ENCODE data around the gene CD44. TPM values are rescaled to one million over a fixed set of nuclear protein-coding genes. Genes with fewer than 3 reads are reported as not detected.
"Not testable (repeated sequence)": the region's sequence is repeated elsewhere in the genome, so short reads cannot be mapped to it uniquely, and the experiment has no call there.

The CD44 gene
- polyA plus RNA-seq = 31.1 TPM
- long read RNA-seq, donor 1, full-length matches to known transcripts = 3 of 3 reads
- long read RNA-seq, donor 1, partial matches to known transcripts = 0 of 3 reads
- long read RNA-seq, donor 1, other reads (novel, unspliced or antisense) = 0 of 3 reads
- long read RNA-seq, donor 2, full-length matches to known transcripts = 8 of 13 reads
- long read RNA-seq, donor 2, partial matches to known transcripts = 5 of 13 reads
- long read RNA-seq, donor 2, other reads (novel, unspliced or antisense) = 0 of 13 reads
- long read RNA-seq, donor 3 = 0 reads
- long read RNA-seq, donor 4 = 0 reads
- long read RNA-seq, donor 5, full-length matches to known transcripts = 8 of 8 reads
- long read RNA-seq, donor 5, partial matches to known transcripts = 0 of 8 reads
- long read RNA-seq, donor 5, other reads (novel, unspliced or antisense) = 0 of 8 reads
- long read RNA-seq, donor 6, full-length matches to known transcripts = 3 of 8 reads
- long read RNA-seq, donor 6, partial matches to known transcripts = 5 of 8 reads
- long read RNA-seq, donor 6, other reads (novel, unspliced or antisense) = 0 of 8 reads
- long read RNA-seq, donor 7, full-length matches to known transcripts = 2 of 12 reads
- long read RNA-seq, donor 7, partial matches to known transcripts = 10 of 12 reads
- long read RNA-seq, donor 7, other reads (novel, unspliced or antisense) = 0 of 12 reads
- long read RNA-seq, donor 8, full-length matches to known transcripts = 4 of 4 reads
- long read RNA-seq, donor 8, partial matches to known transcripts = 0 of 4 reads
- long read RNA-seq, donor 8, other reads (novel, unspliced or antisense) = 0 of 4 reads
- long read RNA-seq, donor 9, full-length matches to known transcripts = 3 of 3 reads
- long read RNA-seq, donor 9, partial matches to known transcripts = 0 of 3 reads
- long read RNA-seq, donor 9, other reads (novel, unspliced or antisense) = 0 of 3 reads
- long read RNA-seq, donor 10, full-length matches to known transcripts = 6 of 6 reads
- long read RNA-seq, donor 10, partial matches to known transcripts = 0 of 6 reads
- long read RNA-seq, donor 10, other reads (novel, unspliced or antisense) = 0 of 6 reads
- long read RNA-seq, donor 11, full-length matches to known transcripts = 2 of 8 reads
- long read RNA-seq, donor 11, partial matches to known transcripts = 6 of 8 reads
- long read RNA-seq, donor 11, other reads (novel, unspliced or antisense) = 0 of 8 reads

- Histone ChIP-seq H3K4me1 (ENCODE audit: control insufficient read depth, insufficient read depth, low read length) (peaks cover 4% of the 10 kb centered on the region), H3K9me3 (ENCODE audit: control insufficient read depth, low read depth, low read length) (no peaks in the 10 kb centered on the region), H3K36me3 (ENCODE audit: control insufficient read depth, insufficient read depth, low read length) (no peaks in the 10 kb centered on the region), H3K27ac (ENCODE audit: low read length) (peak within 1 kb of the TSS; percentile 35), H3K4me3 (ENCODE audit: low read length) (peak within 1 kb of the TSS; percentile 62), H3K27me3 (ENCODE audit: control insufficient read depth, insufficient read depth, low read length) (peaks cover 53% of the 10 kb centered on the region)
- peak; percentile 49 to 52 for DNase-seq
- no CpG with 5 or more reads among the region's 55 CpGs for WGBS (ENCODE audit: insufficient coverage, low lambda C conversion rate)
These were observed at the start of gene CD44 for GRCh38 chr11:35138943-35139721. Gene CD44, plus strand, starts transcription at chr11:35139171. Its CDS starts 133 bp downstream, at chr11:35139304.

DNA sequence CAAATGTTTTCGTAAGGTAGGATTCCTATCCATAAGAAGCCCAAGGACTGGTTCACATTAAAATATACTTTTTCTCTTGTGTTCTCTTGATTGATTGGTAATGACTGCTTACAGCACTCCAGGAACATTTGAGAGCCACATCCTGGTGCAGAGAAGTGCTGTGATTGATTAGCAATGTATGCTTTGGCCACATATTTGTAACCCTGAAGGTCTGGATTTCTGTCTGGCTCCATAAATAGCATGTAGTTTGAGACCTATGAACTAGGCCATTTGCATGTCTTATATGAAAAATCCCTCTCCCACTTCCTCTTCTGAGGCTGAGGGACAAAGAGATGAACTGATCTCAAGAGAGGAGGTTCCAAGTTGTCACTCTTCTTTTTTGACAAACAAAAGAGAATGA lies 49.3 kb upstream of the CD44 start:
- WGBS (ENCODE audit: insufficient coverage, low lambda C conversion rate) = no CpG with 5 or more reads among the region's 1 CpG
- H3K27ac ChIP-seq (ENCODE audit: low read length) = no peak overlapping the region
- no peak overlapping the region for H3K4me3 ChIP-seq (ENCODE audit: low read length)
- H3K9me3 ChIP-seq (ENCODE audit: control insufficient read depth, low read depth, low read length) = no peaks in the 10 kb centered on the region
- DNase-seq = no peak
- no peaks in the 10 kb centered on the region for H3K27me3 ChIP-seq (ENCODE audit: control insufficient read depth, insufficient read depth, low read length)
- no peaks in the 10 kb centered on the region for H3K4me1 ChIP-seq (ENCODE audit: control insufficient read depth, insufficient read depth, low read length)
- H3K36me3 ChIP-seq (ENCODE audit: control insufficient read depth, insufficient read depth, low read length) = no peaks in the 10 kb centered on the region

DNA sequence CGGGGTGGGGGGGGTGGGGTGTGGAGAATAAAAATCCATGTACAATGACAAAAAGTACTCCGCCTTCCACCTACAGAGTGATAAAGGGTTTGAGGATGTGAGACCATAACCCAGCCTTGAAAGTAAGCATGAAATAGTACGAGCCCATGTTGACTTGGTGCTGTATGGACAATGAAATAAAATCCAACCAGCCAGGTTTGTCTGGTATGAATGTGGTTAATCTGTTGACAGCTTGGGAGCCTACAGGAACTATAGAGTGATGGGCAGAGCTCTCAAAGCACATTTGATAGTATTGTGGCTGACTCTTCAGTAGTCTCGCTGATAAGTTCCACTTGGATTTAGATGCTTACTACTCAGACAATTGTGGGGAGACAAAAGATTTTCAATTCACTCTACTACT lies 48.8 kb upstream of the CD44 start:
- no CpG with 5 or more reads among the region's 4 CpGs for WGBS (ENCODE audit: insufficient coverage, low lambda C conversion rate)

DNA sequence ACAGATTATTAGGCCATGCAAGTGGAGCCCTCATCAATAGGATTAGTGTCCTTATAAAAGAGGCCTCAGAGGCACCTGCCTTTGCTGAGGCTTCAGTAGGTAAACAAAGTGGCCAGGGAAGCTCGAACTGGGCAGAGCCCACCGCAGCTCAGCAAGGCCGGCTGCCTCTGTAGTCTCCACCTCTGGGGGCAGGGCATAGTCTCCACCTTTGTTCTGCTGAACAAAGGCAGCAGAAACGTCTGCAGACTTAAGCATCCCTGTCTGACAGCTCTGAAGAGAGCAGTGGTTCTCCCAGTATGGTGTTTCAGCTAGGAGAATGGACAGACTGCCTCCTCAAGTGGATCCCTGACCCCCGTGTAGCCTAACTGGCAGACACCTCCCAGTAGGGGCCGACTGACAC lies 48.0 kb upstream of the CD44 start:
- DNase-seq; H3K27me3 ChIP-seq (ENCODE audit: control insufficient read depth, insufficient read depth, low read length); H3K4me1 ChIP-seq (ENCODE audit: control insufficient read depth, insufficient read depth, low read length); H3K9me3 ChIP-seq (ENCODE audit: control insufficient read depth, low read depth, low read length); H3K36me3 ChIP-seq (ENCODE audit: control insufficient read depth, insufficient read depth, low read length); H3K4me3 ChIP-seq (ENCODE audit: low read length); H3K27ac ChIP-seq (ENCODE audit: low read length): not testable (repeated sequence)
- WGBS (ENCODE audit: insufficient coverage, low lambda C conversion rate) = no CpG with 5 or more reads among the region's 6 CpGs

More for the DNA sequence above, 48.8 kb upstream of the CD44 start:
- H3K4me1 ChIP-seq (ENCODE audit: control insufficient read depth, insufficient read depth, low read length) = no peaks in the 10 kb centered on the region
- no peaks in the 10 kb centered on the region for H3K36me3 ChIP-seq (ENCODE audit: control insufficient read depth, insufficient read depth, low read length)
- no peaks in the 10 kb centered on the region for H3K9me3 ChIP-seq (ENCODE audit: control insufficient read depth, low read depth, low read length)
- H3K4me3 ChIP-seq (ENCODE audit: low read length) = no peak overlapping the region
- DNase-seq = no peak
- no peak overlapping the region for H3K27ac ChIP-seq (ENCODE audit: low read length)
- no peaks in the 10 kb centered on the region for H3K27me3 ChIP-seq (ENCODE audit: control insufficient read depth, insufficient read depth, low read length)

DNA sequence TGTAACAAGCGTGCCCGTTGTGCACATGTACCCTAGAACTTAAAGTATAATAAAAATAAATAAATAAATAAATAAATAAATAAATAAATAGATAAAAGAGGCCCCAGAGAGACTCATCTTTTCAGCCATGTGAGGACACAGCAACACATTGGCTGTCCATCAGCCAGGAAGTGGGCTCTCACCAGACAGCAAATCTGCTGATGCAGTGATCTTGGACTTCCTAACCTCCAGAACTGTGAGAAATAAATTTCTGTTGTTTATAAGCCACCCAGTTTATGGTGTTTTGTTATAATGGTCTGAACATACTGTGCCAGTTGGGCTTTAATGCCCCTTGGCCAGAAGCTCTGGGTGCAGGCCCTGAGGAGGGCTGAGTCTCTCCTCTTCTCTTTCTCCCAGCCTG lies 42.2 kb upstream of the CD44 start:
- WGBS (ENCODE audit: insufficient coverage, low lambda C conversion rate) = no CpG with 5 or more reads among the region's 2 CpGs
- no peaks in the 10 kb centered on the region for H3K27me3 ChIP-seq (ENCODE audit: control insufficient read depth, insufficient read depth, low read length)

DNA sequence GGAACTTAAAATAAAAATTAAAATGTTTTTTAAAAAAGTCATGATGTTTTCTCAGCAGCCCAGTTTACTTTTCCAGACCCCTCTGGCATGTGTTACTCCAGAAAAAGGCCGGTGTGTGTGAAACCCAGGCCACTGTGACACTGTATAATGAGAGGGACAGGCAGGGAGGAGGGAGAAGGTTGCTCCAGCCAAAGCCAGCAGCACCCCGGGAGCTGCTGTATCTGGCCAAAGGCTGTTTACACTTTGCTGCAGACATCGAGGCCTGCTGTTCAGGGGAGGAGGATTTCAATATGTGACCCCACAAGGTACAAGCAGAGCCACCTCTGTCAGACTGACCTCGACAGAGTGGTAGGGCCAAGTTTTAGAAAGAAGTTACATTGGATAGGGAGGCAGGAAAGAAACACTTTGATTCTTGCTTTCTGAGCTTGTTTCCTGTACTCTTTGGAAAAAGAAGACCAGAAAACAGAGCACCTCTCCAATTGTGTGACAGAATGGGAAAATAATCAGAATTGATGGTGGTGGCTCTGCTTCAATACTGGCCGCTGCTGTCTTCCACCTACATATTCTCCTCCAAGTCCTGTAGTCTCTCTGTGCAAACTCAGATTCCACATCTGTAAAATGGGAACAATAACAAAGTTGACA lies 41.0 kb upstream of the CD44 start:
- DNase-seq = no peak
- H3K27me3 ChIP-seq (ENCODE audit: control insufficient read depth, insufficient read depth, low read length) = no peaks in the 10 kb centered on the region
- H3K36me3 ChIP-seq (ENCODE audit: control insufficient read depth, insufficient read depth, low read length) = no peaks in the 10 kb centered on the region
- H3K9me3 ChIP-seq (ENCODE audit: control insufficient read depth, low read depth, low read length) = no peaks in the 10 kb centered on the region
- no peak overlapping the region for H3K27ac ChIP-seq (ENCODE audit: low read length)
- H3K4me1 ChIP-seq (ENCODE audit: control insufficient read depth, insufficient read depth, low read length) = no peaks in the 10 kb centered on the region
- WGBS (ENCODE audit: insufficient coverage, low lambda C conversion rate) = 60% methylated on average over 1 of the region's 5 CpGs
- H3K4me3 ChIP-seq (ENCODE audit: low read length) = no peak overlapping the region

More for the DNA sequence above, 42.2 kb upstream of the CD44 start:
- Histone ChIP-seq H3K36me3 (ENCODE audit: control insufficient read depth, insufficient read depth, low read length) (no peaks in the 10 kb centered on the region), H3K4me3 (ENCODE audit: low read length) (no peak overlapping the region), H3K4me1 (ENCODE audit: control insufficient read depth, insufficient read depth, low read length) (no peaks in the 10 kb centered on the region), H3K27ac (ENCODE audit: low read length) (no peak overlapping the region), H3K9me3 (ENCODE audit: control insufficient read depth, low read depth, low read length) (no peaks in the 10 kb centered on the region)
- no peak for DNase-seq

GRCh38 chr11:35098855-35099254 lies 40.1 kb upstream of the CD44 start:
- no CpG with 5 or more reads among the region's 5 CpGs for WGBS (ENCODE audit: insufficient coverage, low lambda C conversion rate)
- H3K27me3 ChIP-seq (ENCODE audit: control insufficient read depth, insufficient read depth, low read length) = no peaks in the 10 kb centered on the region
- no peaks in the 10 kb centered on the region for H3K36me3 ChIP-seq (ENCODE audit: control insufficient read depth, insufficient read depth, low read length)
- peak overlapping the region; percentile 62 for H3K27ac ChIP-seq (ENCODE audit: low read length)
- no peaks in the 10 kb centered on the region for H3K9me3 ChIP-seq (ENCODE audit: control insufficient read depth, low read depth, low read length)
- no peaks in the 10 kb centered on the region for H3K4me1 ChIP-seq (ENCODE audit: control insufficient read depth, insufficient read depth, low read length)
- no peak overlapping the region for H3K4me3 ChIP-seq (ENCODE audit: low read length)
- DNase-seq = no peak

GRCh38 chr11:35099278-35100012 lies 39.5 kb upstream of the CD44 start:
- peak overlapping the region; percentile 62 for H3K27ac ChIP-seq (ENCODE audit: low read length)
- no peaks in the 10 kb centered on the region for H3K27me3 ChIP-seq (ENCODE audit: control insufficient read depth, insufficient read depth, low read length)
- WGBS (ENCODE audit: insufficient coverage, low lambda C conversion rate) = 92% methylated on average over 2 of the region's 6 CpGs
- no peaks in the 10 kb centered on the region for H3K4me1 ChIP-seq (ENCODE audit: control insufficient read depth, insufficient read depth, low read length)
- H3K4me3 ChIP-seq (ENCODE audit: low read length) = no peak overlapping the region
- no peak for DNase-seq
- H3K9me3 ChIP-seq (ENCODE audit: control insufficient read depth, low read depth, low read length) = no peaks in the 10 kb centered on the region
- no peaks in the 10 kb centered on the region for H3K36me3 ChIP-seq (ENCODE audit: control insufficient read depth, insufficient read depth, low read length)

GRCh38 chr11:35100013-35100383 lies 39.0 kb upstream of the CD44 start:
- Histone ChIP-seq H3K4me1 (ENCODE audit: control insufficient read depth, insufficient read depth, low read length) (no peaks in the 10 kb centered on the region), H3K9me3 (ENCODE audit: control insufficient read depth, low read depth, low read length) (no peaks in the 10 kb centered on the region), H3K36me3 (ENCODE audit: control insufficient read depth, insufficient read depth, low read length) (no peaks in the 10 kb centered on the region), H3K27me3 (ENCODE audit: control insufficient read depth, insufficient read depth, low read length) (no peaks in the 10 kb centered on the region), H3K4me3 (ENCODE audit: low read length) (no peak overlapping the region), H3K27ac (ENCODE audit: low read length) (peak overlapping the region; percentile 62)
- no CpG with 5 or more reads among the region's 6 CpGs for WGBS (ENCODE audit: insufficient coverage, low lambda C conversion rate)
- peak in 1 of 2 donors; percentile 21 for DNase-seq
